Stimulated activated CD8-positive, alpha-beta memory T cell treated with anti-CD3 and anti-CD28 coated beads, Interleukin-7, amount 100 ng/mL, for 4 hours (primary cell): Measurements from ENCODE around the gene OR4C13.
"Not testable (repeated sequence)": the region's sequence is repeated elsewhere in the genome, so short reads cannot be mapped to it uniquely, and the experiment has no call there.

Experiments
- DNase-seq, 2 donors: peaks; one replicate each; pipeline ENCODE4 v3.0.0-alpha.2; 2020; ENCODE audit warnings: low read depth in 2 of 2

The OR4C13 gene

GRCh38 chr11:49952091-49952490 lies at the start of gene OR4C13:
TSS of gene OR4C13 (plus strand) at chr11:49952391. CDS start at chr11:49952423, 32 bp downstream.
- DNase-seq = no peak

- DNase-seq = not testable (repeated sequence)
Observed at GRCh38 chr11:49911516-49911915, 40.7 kb upstream of the OR4C13 start.

- DNase-seq = not testable (repeated sequence)
Observed at GRCh38 chr11:49948701-49949100, 3.5 kb upstream of the OR4C13 start.

- not testable (repeated sequence) for DNase-seq
Observed at GRCh38 chr11:49973439-49973838, 21.2 kb downstream of the OR4C13 start.

GRCh38 chr11:49982435-49982834 lies 30.2 kb downstream of the OR4C13 start, which contains the start of gene OR4C12:
TSS of gene OR4C12 (minus strand) at chr11:49982535. CDS start at chr11:49982501, 34 bp downstream.
- not testable (repeated sequence) for DNase-seq

GRCh38 chr11:49995565-49995964 lies 43.4 kb downstream of the OR4C13 start:
- no peak for DNase-seq
